K562 (cell line): ENCODE measurements around the gene RIPK4. TPM values are rescaled to one million over a fixed set of nuclear protein-coding genes. Genes with fewer than 3 reads are reported as not detected.
A peak's percentile ranks its signal among the peaks of the same experiment; 100 is the strongest.

Source experiments
- BCOR ChIP-seq: fragments of 450-650 bp; IDR thresholded peaks from 2 replicates; pipeline ENCODE4 v1.6.1; 2016
- DACH1 ChIP-seq: fragments of 450-650 bp; IDR thresholded peaks from 2 replicates; pipeline ENCODE4 v1.6.1; 2018; ENCODE audit not compliant: partially characterized antibody
- MAFK ChIP-seq: IDR thresholded peaks from 2 replicates; pipeline ENCODE4 v1.6.1; 2011; ENCODE audit warnings: low read length, improper control_type of control experiment
- NR2C2 ChIP-seq, 2 experiments: fragments of 200-800 bp in 1 of 2; sonication (Bioruptor generic) in 1 of 2; sonication (generic) in 1 of 2; formaldehyde crosslinking in 1 of 2; IDR thresholded peaks; 2 replicates each; pipeline versions ENCODE4 v1.6.1 to v1.8.0; 2016 to 2022; ENCODE audit warnings: mild to moderate bottlenecking in 1 of 2, missing compliant biosample characterization in 1 of 2, missing genetic modification characterization in 1 of 2, missing genetic modification reagents in 1 of 2
- PBX2 ChIP-seq, 2 experiments: IDR thresholded peaks in 1 of 2; conservative IDR thresholded peaks in 1 of 2; 2 replicates each; pipeline ENCODE4 v1.6.1; 2016; ENCODE audit warnings: low read depth in 2 of 2, mild to moderate bottlenecking in 1 of 2, missing compliant biosample characterization in 1 of 2, missing genetic modification characterization in 1 of 2, moderate library complexity in 1 of 2
- RBM17 ChIP-seq: fragments of 200-400 bp; formaldehyde crosslinking; IDR thresholded peaks from 2 replicates; pipeline ENCODE4 v1.6.1; 2017; ENCODE audit warnings: low read depth, mild to moderate bottlenecking, low read length, borderline replicate concordance
- SNIP1 ChIP-seq: fragments of 450-650 bp; IDR thresholded peaks from 2 replicates; pipeline ENCODE4 v1.7.1; 2017; ENCODE audit warnings: low read depth, mild to moderate bottlenecking
- ZBTB12 ChIP-seq: fragments of 250-450 bp; sonication (Bioruptor Pico); IDR thresholded peaks from 2 replicates; pipeline ENCODE4 v1.4.0; 2020
- ZBTB40 ChIP-seq, 2 experiments: fragments of 450-650 bp in 1 of 2; sonication (generic) in 1 of 2; formaldehyde crosslinking in 1 of 2; IDR thresholded peaks; 2 replicates each; pipeline versions ENCODE4 v1.7.1 to v1.9.0; 2016 to 2022; ENCODE audit warnings: inconsistent platforms in 1 of 2, mild to moderate bottlenecking in 1 of 2, missing genetic modification reagents in 1 of 2
- ZNF384 ChIP-seq: IDR thresholded peaks from 2 replicates; pipeline ENCODE4 v1.6.1; 2012; ENCODE audit warnings: low read depth, low read length, improper control_type of control experiment
- polyA plus RNA-seq, 8 experiments: library from polyadenylated mRNA; depleted of rRNA in 4 of 8; stranded (reverse) in 5 of 8; unstranded in 3 of 8; fragments of >200 nt; fragmentation: Nextera tagmentation in 2 of 8; fragmentation: Illumina TruSeq in 1 of 8; extraction: Ambion mirVana in 2 of 8; extraction: Trizol in 1 of 8; gene quantifications; 2 replicates each; pipeline versions ENCODE4 v1.2.1 to v1.2.3, GENCODE V29; 2011 to 2014; ENCODE audit warnings: inconsistent platforms in 1 of 8, missing spikeins in 1 of 8
- total RNA-seq, 7 experiments: library from RNA; depleted of rRNA in 6 of 7; stranded (reverse); fragments of >200 nt in 6 of 7; fragmentation: Illumina TruSeq in 2 of 7; extraction: Trizol in 2 of 7; gene quantifications; 2 replicates each; pipeline versions ENCODE4 v1.2.1 to v1.2.3, GENCODE V29; 2011 to 2021; ENCODE audit warnings: low replicate concordance in 1 of 7

RIPK4 gene
- total and polyA plus RNA-seq, 9 of the 15 experiments (the other 6 are each of a cell fraction or from before 2014, with no cell fraction given), result not detected

GRCh38 chr21:41706678-41707077, 60.2 kb downstream of the RIPK4 start (continued):
- TF ChIP-seq PBX2 (CRISPR knock-in tag; IDR thresholded peaks at IDR 0.05; ENCODE audit: low read depth) (no peak), PBX2 (tag; conservative IDR thresholded peaks at IDR 0.05; ENCODE audit: low read depth) (no peak), RBM17 (no peak), ZNF384 (no peak), BCOR (no peak), NR2C2 (CRISPR knock-in tag; IDR thresholded peaks at IDR 0.05) (no peak), NR2C2 (tag; IDR thresholded peaks at IDR 0.05) (0 out of 2 replicates have a peak, but pooled peaks have one; percentile 27), SNIP1 (no peak), DACH1 (peak; percentile 58), ZBTB12 (CRISPR knock-in tag) (no peak), ZBTB40 (IDR thresholded peaks at IDR 0.05) (no peak), ZBTB40 (CRISPR knock-in tag; IDR thresholded peaks at IDR 0.05) (no peak), MAFK (no peak)
